ENCODE measurements around the gene CCDC13.
A peak's percentile ranks its signal among the peaks of the same experiment; 100 is the strongest.

Gene CCDC13

DNA sequence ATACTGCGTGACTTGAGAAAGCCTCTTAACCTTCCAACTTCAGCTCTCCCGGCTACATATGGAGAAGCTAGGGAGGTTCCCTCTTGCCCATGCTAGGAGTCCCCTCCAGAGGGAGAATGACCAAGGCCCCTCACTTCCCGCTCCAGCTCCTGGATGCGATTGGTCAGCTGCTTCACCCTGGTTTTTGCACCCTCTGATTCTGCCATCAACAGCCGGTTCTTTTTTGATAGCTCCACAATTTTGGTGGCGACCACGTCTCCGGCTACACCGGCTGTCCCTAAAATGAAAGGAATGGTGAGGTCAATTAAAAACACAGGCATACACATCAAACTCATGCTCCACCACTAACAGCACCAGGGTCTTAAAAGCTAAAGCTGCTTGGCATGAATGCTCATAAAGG is 20.6 kb downstream of the CCDC13 start:
- H3K4me3 ChIP-seq (ENCODE audit: low read length): no peak overlapping the region
- TF ChIP-seq, protein P1, sequence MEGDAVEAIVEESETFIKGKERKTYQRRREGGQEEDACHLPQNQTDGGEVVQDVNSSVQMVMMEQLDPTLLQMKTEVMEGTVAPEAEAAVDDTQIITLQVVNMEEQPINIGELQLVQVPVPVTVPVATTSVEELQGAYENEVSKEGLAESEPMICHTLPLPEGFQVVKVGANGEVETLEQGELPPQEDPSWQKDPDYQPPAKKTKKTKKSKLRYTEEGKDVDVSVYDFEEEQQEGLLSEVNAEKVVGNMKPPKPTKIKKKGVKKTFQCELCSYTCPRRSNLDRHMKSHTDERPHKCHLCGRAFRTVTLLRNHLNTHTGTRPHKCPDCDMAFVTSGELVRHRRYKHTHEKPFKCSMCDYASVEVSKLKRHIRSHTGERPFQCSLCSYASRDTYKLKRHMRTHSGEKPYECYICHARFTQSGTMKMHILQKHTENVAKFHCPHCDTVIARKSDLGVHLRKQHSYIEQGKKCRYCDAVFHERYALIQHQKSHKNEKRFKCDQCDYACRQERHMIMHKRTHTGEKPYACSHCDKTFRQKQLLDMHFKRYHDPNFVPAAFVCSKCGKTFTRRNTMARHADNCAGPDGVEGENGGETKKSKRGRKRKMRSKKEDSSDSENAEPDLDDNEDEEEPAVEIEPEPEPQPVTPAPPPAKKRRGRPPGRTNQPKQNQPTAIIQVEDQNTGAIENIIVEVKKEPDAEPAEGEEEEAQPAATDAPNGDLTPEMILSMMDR (conservative IDR thresholded peaks at IDR 0.05; ENCODE audit: low read length): no peak
- DNase-seq (ENCODE audit: low read depth): no peak

DNA sequence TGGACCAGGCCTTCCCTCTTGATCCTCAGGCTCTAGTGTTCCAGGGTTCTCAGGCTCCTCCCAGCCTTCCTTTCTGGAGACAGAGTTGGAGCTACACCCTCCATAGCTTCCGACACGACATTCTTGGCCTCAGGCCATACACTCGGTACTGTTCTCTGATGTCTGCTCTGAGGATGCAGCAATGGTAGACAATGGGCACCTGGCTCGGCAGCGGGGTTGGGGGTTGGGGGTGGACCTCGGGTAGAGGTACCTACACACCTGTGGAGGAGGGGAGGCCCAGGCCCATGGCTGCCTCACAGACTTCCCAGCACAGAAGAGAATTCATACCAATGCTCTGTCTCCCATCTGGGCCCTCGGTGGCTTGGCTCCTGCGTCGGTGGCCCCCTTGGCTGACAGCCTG is 21.4 kb downstream of the CCDC13 start:
- DNase-seq (ENCODE audit: low read depth): no peak
- H3K4me3 ChIP-seq (ENCODE audit: low read length): no peak overlapping the region
- TF ChIP-seq, protein P1 (conservative IDR thresholded peaks at IDR 0.05; ENCODE audit: low read length): no peak

DNA sequence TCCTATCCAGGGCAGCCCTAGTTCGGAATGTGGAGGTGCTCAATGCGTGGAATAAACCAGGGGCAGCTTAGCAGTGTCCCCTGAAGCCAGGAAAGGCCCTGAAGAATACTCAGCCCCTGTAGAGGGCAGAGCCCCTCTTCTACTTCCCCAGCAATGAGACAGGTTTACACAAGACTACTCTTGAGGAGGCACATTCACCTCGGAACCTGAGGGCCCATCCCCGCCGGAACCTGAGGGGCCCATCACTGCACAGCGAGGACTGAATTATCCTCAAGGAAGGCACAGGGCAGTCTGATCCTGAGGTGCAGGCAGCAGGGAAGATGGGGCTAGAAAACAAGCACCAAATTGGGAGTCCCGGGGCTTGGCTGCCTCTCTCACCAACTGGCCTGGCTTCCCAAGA is 22.2 kb downstream of the CCDC13 start:
- no peak for DNase-seq (ENCODE audit: low read depth)
- TF ChIP-seq, protein P1 (conservative IDR thresholded peaks at IDR 0.05; ENCODE audit: low read length): no peak
- H3K4me3 ChIP-seq (ENCODE audit: low read length): no peak overlapping the region

DNA sequence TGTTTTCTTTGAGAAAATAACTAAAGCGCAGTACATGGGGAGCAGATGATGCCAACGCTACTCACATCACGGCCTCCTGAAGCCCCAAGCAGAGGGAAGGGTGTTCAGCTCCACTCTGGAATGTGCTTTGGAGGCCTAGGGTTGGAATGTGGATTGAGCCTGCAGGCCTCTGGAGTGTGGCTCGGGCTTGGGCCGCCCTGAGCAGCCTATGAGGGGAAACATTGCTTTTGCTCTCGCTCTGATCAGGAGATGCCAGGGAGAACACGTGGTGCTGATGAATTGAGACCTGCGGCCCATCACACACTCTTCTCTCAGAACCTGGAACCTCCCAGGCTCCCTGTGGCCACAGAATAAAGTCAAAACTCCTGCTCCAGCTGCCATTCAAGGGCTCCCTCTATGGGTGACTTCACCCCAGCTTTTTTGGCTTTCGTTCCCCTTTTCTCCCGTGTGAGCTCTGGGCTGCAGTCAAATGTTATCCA is 23.3 kb downstream of the CCDC13 start:
- no peak overlapping the region for H3K4me3 ChIP-seq (ENCODE audit: low read length)
- TF ChIP-seq, protein P1 (conservative IDR thresholded peaks at IDR 0.05; ENCODE audit: low read length): peak; percentile 57
- peak; percentile 24 for DNase-seq (ENCODE audit: low read depth)

DNA sequence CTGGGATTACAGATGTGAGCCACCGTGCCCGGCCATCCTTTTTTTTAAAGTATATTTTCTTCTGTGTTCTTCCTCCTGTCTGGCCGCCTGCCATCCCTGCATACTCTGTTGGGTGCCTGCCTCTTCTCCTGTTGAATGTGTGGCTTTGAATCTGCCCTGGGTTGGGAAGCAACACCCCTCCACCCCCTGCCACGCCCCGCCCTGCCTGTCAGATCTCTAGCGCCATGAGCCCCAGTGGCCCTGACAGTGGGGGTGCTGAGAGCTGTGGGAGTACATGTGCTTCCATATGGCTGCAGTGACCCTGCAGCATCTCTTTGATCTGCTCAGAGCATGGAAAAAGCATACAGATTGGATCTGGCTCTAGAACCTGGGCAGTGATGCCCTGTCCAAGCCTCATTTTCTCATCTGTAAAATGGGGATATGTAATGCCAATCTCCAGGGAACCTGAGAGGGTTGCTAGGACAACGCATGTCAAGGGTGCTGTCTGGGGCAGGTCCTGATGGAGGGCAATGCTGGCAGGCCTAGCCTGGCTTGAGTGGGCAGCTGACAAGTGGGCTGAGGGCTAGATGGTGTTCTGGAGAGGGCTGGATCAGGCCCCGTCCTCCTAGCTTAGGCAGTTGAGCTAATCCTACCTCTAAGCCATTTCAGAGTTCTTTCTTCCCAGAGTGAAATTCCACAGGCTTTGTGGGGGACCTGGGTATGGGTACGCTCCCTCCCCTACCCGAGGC is 23.9 kb downstream of the CCDC13 start:
- TF ChIP-seq, protein P1 (conservative IDR thresholded peaks at IDR 0.05; ENCODE audit: low read length): no peak

DNA sequence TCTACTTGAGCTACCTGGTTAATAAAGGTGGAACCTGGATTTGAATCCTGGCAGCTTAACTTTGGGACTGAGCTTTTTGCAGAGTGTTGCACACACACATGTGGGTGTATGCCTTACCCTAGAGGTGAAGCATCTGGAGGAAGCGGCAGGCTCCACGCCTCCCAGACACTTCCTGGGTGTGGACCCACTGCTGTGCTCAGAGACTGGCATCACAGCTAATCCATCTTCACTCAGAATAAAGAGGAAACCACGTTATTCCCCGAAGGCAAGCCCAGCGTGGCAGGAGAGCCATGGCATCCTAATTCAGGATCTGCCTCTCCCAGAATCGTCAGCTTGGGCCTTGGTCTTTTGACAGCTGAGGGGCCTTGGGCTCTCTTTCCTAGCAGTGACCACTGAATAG is 25.5 kb downstream of the CCDC13 start:
- TF ChIP-seq, protein P1 (conservative IDR thresholded peaks at IDR 0.05; ENCODE audit: low read length): no peak

More for the DNA sequence above, 23.9 kb downstream of the CCDC13 start:
- no peak overlapping the region for H3K4me3 ChIP-seq (ENCODE audit: low read length)
- DNase-seq (ENCODE audit: low read depth): no peak

More for the DNA sequence above, 25.5 kb downstream of the CCDC13 start:
- no peak overlapping the region for H3K4me3 ChIP-seq (ENCODE audit: low read length)
- DNase-seq (ENCODE audit: low read depth): no peak

Data from AG10803 (cell line).